ENCODE results near the gene L2HGDH.

Gene L2HGDH

DNA sequence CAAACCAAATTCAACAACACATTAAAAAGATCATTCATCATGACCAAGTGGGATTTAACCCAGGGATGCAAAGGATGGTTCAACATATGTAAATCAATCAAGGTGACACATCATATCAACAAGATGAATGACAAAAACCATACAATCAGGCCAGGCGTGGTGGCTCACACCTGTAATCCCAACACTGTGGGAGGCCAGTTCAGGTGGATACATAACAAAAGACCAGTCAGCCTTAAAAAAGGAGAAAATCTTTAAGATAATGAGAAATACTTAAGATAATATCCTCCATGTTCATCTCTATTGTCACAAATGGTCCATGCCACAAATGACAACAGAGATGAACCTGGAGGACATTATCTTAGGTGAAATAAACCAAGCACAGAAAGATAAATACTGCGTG lies 12.4 kb downstream of the L2HGDH start:
- no peak for DNase-seq

DNA sequence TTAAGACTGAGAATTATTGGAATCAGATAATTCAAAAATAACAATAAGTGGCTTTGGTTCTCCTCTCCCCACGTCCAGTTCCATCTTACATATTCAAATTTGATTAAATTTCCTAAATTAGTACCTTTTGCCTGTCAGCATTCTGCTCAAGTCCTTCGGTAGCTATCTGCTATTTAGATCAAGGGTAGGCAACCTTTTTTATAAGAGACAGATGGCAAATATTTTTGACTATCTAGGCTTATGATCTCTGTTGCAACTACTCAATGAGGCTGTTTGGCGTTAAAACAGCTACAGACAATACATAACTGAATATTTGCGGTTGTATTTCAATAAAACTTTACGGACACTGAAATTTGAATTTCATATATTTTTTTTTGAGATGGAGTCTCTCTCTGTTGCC lies 21.7 kb downstream of the L2HGDH start:
- DNase-seq: no peak

DNA sequence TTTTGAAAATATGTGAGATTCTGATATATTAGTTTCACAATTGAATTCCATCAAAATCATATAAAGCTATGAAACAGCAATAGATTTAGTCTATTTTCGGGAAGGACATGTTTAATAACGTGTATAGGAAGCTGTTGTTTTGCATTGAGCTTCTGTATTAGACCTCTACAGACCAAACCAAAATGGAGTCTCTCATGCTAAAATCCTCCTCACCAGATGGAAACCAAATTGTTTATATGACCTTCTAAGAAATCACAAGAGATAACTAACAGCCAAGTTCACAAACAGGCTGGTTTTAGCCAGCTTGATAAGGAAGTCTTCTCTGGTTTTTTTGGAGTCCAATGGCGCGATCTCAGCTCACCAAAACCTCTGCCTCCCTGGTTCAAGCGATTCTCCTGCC lies 23.9 kb downstream of the L2HGDH start:
- DNase-seq: no peak

DNA sequence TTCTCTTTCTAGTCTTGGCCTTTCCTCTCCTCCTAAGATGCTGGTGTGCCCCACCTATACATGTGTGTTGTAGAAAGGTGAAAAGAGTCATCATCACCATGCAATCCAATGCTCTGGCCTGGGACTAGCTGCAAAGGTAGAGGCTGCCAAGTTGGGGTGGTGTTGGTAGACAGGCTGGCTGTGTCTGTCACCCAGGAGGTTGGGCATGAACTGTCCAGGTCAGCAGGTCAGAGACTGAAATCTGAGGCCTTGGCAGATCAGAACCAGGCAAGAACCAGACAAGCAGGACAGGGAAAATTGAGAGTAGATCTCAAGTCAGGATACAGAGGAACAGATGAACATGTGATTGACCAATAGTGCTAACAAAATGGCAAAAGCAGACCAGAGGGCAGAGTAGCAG lies 26.2 kb downstream of the L2HGDH start:
- DNase-seq: no peak

DNA sequence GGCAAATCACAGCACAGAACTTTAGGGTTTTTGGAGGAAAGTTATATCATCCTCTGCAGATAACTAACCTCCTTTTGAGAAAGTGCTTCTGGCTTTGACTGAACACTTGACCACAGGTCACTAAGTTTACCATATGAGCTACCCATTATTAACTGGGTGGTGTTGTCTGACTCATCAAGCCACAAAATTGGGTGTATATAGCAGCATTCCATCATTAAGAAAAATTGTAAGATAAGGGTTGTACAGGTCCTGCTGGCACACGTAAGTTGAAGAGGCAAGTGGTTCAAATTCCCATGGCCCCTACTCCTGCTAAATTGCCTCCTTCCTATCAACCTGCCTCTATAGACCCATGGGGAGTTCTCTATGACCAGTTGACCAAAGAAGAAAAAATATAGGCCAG lies 39.5 kb downstream of the L2HGDH start:
- DNase-seq: no peak

DNA sequence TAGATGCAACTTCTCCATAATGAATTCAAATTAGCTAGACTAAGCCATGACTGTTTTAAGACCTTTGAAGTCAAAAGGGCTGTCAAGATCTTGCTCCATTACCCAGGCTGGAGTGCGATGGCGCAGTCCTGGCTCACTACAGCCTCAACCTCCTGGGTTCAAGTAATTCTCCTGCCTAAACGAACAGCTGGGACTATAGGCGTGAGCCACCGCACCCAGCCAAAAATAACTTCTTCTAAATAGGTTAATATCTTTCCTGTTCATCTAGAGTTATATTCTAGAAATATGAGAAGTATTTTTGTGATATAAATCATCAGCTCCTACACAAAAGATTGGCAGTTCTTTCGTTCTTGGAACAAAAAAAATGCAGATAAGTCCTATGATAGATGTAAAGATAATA lies 41.1 kb downstream of the L2HGDH start:
- peak in 1 of 58 donors; percentile 5 for DNase-seq

DNA sequence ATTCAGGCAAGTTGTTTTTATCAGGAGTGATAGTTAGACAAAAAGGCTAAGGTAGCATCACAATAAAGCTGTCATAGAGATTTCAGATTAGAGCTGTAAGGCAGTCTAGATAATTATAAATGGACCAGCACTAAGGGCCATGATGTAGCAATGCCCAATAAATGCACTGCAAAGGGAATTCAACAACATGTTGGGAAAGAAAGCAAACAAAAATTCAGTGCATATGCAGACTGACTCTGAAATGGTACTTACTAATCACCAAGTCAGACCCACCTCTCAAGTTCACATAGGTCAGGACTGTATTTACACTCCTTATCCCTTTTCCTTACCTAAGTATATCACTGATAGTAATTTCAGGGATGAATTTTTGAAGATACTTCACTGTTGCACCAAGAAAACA lies 47.0 kb downstream of the L2HGDH start:
- DNase-seq: no peak

DNA sequence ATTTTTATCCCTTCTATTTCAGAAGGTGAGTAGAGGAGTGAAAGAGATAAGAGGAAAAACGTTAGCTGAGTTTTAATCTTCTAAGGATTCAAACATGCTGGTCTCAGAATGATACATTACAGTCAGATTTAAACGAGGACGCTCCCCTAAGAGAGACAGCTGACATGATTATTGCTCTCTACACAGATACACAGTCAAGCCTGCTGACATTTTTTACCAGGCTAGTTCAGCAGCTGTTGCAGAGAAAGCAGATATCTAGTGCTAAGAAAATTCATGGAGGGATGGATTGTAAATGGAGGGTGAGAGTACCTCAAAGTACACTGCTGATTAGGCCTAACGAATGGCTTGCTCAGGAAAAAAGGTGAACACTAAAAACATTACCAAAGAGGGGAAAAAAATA lies 48.7 kb downstream of the L2HGDH start:
- DNase-seq: no peak

DNA sequence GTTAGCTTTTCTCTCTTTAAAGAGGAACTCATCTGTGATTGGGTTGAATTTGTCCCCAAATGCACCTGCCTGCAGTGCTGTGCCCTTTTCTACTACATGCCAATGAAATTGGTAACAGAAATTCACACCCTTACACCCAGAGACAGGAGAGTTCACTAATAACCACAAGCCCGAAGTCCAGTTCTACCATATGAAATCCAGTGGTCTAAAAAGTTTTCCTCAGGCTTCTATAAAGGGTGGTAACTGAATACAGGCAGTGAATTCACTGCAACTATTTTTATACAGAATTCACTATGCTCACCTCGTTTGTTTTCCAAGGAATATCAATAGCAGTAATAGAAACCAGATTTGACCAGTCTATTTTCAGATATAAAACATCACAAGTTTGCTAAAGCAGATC lies 49.2 kb downstream of the L2HGDH start:
- DNase-seq: no peak

DNA sequence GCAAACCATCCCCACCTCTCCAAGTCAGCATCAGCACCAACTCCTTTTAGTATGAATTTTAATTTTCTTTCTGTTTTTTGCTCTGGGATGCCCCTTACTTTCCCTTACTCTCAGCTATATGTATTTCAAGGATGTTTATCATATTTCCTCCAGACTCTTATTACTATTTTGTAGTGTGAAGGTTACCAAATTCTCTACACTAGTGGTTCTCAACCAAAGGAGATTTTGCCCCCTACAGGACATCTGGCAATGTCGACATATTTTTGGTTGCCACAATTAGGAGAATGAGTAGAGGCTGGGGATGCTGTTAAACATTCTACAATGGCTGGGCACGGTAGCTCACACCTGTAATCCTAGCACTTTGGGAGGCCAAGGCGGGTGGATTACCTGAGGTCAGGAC lies 51.5 kb downstream of the L2HGDH start:
- no peak for DNase-seq

DNA sequence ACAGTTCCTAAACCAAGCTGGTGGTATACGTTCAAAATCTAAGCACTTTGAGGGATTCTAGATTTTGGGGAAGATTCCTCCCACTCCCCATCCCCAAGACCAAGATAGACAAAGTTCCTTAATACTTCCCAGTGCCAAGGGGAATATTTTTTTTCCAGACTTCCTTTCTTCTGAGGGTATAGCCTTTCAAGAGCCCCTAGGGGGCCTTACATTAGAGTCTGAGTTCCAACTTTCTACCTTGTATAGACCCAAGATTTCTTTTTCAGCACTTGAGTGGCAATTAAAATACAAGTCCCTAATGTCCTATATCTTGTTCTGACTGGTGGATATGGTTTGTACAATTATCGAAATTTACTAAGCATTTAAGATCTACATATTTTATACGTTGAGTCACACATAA lies 52.0 kb downstream of the L2HGDH start:
- no peak for DNase-seq

DNA sequence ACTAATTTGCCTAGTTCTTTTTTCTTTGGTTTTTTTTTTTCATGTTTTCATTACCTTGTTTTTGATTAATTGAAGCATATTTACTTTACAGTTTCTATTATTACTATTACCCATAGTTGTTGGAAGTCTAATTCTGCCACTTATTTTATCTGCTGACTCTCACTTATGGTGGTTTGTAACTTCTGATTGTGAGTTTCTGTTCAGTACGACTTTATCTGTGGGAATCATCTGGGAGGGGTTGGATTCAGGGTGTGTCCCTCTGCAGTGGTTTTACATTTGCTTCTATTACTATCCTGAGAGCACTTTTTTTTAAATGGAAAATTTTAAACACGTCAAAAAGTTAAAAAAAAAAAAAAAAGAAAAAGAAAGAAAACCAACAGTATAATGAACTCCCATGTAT lies 54.3 kb downstream of the L2HGDH start:
- no peak for DNase-seq

DNA sequence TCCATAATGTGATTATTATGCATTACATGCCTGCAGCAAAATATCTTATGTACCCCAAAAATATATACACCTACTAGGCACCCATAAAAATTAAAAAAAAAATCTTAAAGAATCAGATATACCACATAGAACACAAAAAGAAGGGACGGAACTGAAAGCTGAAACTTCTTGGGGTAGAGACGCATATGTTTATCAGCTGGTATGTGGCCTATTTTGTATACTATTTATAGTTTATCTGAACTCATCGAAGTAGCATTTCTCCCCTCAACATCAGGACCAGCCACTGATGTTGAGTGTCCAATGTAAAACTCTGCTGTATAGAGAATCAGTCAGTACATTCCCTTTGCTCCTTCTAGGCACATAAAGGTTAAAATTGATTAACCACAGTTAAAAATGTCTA lies 57.8 kb downstream of the L2HGDH start:
- DNase-seq: no peak

DNA sequence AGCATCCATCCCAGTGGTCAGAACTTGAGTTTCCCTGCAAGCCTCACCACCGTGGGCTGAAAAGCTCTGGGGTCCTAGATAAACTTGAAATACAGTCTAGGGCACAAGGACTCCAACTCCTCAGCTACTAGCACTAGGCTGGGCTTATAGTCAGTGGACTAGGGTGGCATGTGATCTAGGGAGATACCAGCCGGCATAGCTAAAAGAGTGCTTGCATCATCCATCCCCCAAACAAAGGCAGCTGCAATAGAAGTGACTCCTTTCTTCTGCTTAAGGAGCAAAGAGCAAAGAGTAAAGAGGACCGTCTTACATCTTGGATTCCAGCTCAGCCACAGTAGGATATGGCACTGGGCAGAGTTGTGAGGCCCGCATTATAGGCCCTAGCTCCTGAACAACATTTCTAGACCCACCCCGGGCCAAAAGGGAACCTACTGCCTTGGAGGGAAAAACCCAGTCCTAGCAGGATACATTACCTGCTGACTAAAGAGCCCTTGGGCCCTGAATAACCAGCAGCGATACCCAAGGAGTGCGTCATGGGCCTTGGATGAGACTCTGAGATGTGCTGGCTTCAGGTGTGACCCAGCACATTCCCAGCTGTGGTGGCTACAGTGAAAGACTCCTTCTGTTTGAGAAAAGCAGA lies 62.8 kb downstream of the L2HGDH start:
- DNase-seq: no peak

DNA sequence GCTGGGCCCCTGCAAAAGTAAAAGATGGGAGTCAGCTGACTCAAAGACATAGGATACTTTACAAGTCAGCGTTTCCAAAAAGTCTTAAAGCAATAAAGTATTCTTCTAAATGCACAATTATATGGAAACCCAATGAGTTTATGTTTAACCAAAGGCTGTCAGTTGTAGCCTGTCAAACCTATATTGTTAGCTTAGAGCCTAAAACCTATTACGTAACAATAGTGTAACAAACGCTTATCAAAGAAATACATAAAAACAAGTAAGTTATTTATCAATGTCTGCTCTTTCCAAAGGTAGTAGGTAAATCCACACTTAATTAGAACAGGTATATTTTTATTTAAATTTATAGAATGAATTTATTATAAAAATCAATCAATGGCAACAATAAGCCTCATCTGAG lies 64.8 kb downstream of the L2HGDH start:
- DNase-seq: no peak

DNA sequence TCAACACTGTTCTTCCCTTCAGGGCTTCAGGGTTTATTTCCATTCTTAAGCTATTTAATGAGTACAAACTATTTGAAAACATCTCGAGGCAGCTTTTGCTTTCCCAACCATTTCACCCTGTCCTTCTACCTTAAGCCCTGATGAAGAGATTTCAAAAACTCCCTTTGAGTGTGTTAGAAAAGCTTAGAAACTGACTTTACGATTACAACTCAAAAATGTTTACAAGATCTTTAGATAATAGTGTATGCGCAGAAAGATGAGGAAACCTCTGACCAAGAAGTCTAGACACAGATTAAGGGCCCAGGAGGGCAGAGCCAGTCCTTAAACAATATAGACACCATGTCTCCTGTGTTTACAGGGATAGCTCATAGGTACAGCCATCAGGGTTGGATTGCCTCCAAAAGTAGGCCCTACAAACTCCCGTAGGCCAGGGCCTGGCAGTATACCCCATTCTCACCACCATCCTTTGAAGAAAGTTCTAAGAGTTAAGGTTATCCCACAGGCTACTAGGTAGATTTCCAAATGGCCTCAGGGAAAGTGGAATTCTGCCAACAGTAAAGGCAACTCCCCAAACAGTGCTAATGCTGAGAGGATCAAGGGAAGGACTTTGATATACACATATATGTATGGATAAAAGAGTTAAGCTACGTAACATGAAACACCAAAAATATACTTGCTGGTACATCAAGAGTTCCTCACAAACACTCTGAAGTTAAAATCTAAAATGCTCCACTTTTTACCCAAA lies 69.3 kb downstream of the L2HGDH start:
- DNase-seq: no peak

DNA sequence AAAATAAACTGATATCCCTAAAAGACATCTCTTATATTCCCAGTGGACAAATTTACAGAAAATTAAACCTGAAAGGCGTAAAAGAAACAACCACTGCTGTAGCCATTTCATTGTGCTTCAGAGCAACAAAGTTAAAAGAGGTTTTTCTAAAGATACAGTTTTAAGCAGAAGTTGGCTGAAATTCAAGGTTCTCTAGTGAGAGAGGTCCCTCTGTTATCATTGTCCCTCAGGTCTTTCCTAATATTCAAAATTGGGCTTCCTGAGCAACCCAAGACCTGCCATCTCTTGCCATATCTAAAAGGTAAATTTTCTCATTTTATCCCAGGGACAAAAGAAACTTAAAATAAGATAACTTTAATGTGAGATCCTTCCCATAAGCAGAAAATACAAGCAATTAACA lies 69.9 kb downstream of the L2HGDH start:
- no peak for DNase-seq

DNA sequence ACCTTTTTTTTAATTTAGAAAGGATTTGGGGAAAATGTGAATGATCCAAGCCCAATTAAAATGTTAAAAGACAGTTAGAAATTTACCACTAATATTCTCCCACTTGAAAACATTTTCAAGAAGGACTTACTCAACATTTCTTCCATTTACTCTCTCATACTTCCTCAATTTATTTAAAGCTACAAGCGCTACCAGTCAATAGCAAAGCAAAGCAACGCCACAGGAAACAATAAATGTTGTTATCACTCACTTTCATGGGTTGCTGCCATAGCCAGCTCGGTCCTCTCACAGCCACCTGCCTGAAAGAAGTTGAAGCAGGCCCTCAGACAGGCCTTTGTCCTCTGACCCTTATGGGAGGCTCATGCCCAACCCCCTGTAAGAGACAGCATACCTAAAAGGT lies 74.6 kb downstream of the L2HGDH start:
- no peak for DNase-seq

DNA sequence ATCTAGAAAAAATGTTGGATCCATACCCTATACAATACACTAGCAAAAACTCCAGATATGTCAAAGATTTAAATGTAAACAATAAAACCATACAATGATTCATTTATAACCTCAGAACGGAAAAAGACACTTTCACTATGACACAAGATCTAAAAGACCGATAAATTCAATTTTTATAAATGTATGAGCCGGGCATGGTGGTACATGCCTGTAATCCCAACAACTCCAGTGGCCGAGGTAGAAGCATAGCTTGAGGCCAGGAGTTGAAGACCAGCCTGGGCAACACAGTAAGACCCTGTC lies 78.1 kb downstream of the L2HGDH start:
- no peak for DNase-seq

DNA sequence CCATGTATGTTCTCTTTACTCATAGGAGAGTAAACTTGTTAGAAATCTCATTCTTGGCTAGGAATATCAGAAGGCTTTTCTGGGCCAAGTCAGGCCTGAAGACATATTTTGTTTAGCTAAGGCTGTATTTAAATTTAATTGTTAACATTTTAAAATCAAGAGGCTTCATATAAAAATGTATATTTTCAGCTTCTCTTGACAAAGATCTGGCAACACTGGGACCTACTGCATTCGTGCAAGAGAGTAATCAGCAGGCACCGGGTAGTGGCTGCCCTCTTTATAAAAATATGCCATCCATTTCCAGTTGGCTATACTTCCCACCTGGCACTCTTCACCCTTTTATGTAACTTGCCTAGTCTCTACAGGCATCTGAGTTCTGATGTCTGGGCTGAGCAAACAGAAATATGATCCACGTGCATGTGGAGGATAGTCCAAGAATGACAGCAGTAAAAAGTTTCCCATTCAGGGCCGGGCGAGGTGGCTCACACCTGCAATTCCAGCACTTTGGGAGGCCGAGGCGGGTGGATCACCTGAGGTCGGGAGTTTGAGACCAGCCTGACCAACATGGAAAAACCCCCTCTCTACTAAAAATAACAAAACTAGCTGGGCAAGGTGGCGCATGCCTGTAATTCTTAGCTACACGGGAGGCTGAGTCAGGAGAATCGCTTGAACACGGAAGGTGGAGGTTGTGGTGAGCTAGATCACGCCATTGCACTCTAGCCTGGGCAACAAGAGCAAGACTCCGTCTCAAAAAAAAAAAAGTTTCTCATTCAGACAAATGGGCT lies 78.7 kb downstream of the L2HGDH start:
- DNase-seq: no peak

DNA sequence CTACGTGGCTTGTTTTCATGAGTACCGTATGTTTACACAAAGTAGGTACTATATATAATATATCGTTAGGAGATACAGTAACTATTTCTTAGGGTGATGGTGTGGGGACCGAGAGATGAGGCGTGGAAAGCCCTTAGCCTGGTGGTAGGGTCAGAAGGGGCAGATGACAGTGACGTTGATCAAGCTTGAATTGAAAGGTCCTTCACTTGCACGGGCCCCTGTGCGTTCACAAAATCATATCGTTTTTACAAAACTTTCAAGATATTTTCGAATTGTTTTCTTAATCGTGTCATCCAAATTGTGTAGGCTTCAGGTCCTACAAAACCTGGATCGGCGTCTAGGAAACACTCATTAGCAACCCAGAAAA lies 79.8 kb downstream of the L2HGDH start:
- no peak for DNase-seq

DNA sequence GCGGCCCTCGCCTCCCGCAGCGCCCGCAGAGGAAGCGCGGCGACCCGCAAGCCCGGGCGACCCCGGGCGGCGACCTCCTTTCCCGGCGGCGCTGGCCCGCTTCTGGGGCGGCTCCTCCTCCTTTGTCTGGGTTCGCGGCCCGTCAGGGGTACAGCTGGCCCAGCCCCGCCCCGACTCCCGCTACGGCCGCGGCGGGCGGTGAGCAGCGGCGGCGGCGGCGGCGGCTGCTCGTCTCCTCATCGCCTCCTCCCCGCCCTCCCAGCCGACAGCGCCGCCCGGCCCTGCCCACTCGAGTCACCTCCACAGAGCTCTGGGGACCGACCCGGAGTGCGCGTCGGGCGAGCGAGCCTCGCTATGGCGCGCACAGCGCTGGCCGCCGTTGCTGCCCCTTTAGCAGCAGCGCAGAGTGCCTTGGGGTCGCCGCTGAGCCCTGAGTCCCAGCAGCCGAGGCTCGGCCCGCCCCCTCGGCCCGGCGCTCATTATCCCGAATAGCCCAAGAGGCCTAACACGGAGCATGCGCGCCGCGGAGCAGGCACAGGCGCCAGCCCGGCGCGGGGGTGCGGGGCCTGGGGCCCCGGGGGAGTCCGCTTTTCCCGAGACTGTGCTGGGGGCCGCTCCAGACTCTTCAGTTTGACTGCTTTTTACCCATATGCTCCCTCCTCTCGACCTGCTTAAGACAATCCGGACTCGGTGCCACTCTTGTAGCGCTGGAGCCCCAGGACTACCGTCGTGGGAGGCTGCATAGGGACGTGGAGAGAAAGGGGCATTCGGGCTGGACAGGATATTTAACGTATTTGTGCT lies 80.4 kb downstream of the L2HGDH start, which contains the start of gene SOS2:
SOS2 (minus strand) TSS at position 104 of the 801 bp plus-strand sequence. CDS start 295 bp downstream, outside the sequence.
- peak; percentile 44 to 97 (median 86) for DNase-seq

All from anterior cingulate cortex (tissue), 58 donors.